T-helper 1 cell treated with Interleukin-12 subunit alpha and Interleukin-12 subunit beta and Interleukin-4 antibody, amounts not matched to agents 30 ng/mL and 1 ng/mL, for 36 hours (primary cell): Measurements from ENCODE around the gene GOPC. TPM values are rescaled to one million over a fixed set of nuclear protein-coding genes. Genes with fewer than 3 reads are reported as not detected.
"Not testable (repeated sequence)": the region's sequence is repeated elsewhere in the genome, so short reads cannot be mapped to it uniquely, and the experiment has no call there.

Source experiments
- intact Hi-C: fragments of 100-400 bp; cut with micrococcal nuclease; formaldehyde crosslinking; loops from one replicate; pipeline ENCODE4 v1.15.1; 2024
- total RNA-seq: library from RNA; stranded (reverse); gene quantifications from 2 replicates; pipeline ENCODE4 v1.2.3, GENCODE V29; 2022

GOPC gene
- total RNA-seq, 1 donor from 2014 or later: 26.7 TPM

DNA sequence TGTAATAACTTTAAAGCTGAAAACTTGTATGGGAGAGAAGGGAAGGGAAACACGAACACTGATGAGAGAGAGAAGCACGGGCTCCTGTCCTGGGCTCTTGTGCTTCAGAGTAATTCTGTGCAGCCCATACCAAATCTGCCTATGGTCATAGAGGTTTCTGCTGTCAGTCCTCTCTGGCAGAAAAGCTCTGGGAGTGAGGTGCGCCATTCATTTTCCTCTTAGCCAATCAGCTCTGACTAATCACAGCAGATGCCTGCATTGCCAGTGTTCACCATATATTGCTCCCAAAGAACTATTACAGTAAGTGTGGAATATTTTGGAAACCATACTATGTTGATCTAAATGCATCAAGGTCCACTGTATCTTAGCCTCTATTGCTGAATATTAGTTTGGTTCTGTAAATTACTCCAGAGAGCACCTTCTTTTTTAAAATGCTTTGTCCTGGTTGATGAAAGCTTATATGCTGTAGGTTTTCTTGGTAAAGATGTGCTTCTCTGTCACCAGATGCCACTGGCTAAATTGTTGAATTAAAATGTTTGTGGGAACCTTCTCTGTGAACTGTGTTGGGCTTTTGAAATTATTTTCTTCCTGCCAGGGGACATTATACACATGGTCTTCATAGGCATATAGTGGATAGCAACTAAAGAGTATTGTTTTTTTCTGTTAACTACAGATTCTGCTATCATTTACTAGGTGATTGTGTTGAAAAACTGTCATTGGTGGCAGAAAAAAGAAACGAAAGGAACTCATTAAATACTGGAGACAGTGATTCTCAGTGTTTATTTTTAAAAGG is 81.5 kb downstream of the GOPC start:
- intact Hi-C loops: no loop called here

DNA sequence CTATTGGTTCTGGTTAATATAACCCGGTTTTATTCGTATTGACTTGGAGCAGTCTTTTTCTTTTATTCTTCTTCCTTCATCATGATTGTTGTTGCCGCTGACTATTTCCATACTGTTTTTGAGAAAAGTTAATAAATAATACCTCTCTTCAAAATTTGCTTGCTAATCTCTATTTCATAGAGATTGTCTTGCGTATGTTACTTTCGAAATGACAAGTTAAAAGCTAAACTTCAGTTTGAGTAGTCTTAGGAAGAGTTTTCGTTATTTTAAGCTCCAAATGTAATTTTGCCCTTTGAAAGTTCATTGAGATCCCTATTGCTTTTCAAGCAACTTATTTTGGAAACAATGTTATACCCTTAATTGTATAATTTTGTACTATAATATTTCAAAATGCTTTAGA is 83.4 kb downstream of the GOPC start:
- intact Hi-C loops: no loop called here

DNA sequence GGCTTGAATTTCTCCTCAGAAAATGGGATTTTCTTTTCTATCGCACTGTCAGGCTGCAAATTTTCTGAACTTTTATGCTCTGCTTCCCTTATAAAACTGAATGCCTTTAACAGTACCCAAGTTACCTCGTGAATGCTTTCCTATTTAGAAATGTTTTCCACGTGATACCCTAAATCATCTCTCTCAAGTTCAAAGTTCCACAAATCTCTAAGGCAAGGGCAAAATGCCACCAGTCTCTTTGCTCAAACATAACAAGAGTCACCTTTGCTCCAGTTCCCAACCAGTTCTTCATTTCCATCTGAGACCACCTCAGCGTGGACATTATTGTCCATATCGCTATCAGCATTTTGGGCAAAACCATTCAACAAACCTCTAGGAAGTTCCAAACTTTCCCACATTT is 84.3 kb downstream of the GOPC start:
- intact Hi-C loops: not testable (repeated sequence)

DNA sequence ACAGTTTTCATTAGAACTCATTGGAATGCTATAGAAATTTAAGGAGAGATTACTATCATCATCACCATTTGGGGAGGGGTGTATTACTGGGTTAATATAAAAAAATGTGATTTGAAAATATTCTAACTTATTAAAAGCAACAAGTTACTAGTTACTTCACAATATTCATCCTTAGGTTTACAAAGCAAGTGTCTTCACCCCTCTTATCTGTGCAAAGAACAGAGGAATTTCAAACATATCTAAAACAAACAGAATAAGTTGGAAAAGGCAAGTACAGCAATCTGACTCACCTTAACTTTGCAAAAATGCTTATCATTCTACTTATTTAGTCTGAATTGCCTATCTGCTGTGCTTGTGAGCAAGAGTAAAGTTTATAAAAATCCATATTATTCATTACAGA is 87.0 kb downstream of the GOPC start:
- intact Hi-C loops: no loop called here

DNA sequence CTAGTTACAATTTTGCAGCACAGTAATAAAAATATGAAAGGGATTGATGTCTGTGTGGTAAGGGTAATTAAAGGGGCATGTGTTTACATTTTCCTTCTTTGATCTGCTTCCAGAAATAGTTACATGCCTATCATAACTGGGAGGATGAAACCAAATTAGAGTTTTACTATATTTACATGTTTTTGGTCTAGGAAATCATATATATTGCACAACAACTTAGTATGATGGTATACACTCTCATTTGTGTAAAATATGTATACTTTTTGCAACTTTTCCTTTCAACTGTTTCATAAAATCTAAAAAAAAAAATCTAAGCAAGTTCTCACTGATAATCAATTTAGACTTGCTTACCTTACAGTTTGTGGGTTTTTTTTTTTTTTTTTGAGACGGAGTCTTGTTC is 87.7 kb downstream of the GOPC start:
- intact Hi-C loops: no loop called here

DNA sequence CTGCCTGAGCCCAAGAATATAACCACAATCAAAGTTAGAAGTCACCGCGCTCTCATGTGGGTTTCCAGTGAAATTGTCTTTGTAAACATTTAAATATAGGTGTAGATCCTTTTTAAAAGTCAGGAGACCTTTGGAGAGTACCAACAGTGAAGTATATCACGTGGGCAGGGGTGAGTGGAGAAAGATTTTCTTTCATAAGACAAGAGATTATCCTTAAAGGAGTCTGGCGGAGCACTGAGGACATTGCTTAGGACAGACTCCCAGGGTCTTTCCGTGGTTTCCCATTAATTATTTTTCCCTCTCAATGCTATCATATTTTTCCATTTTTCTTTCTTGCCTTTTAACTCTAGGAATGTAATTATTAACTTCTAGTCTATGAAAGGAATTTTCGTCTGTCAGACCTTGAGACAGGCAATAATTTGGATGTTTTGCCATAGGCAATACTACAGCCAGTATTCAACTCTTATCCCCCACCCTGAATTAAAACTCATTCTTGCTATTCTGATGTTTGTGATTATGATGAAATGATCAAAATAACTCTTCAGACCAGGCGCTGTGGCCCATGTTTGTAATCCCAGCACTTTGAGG is 88.4 kb downstream of the GOPC start:
- intact Hi-C loops: no loop called here

DNA sequence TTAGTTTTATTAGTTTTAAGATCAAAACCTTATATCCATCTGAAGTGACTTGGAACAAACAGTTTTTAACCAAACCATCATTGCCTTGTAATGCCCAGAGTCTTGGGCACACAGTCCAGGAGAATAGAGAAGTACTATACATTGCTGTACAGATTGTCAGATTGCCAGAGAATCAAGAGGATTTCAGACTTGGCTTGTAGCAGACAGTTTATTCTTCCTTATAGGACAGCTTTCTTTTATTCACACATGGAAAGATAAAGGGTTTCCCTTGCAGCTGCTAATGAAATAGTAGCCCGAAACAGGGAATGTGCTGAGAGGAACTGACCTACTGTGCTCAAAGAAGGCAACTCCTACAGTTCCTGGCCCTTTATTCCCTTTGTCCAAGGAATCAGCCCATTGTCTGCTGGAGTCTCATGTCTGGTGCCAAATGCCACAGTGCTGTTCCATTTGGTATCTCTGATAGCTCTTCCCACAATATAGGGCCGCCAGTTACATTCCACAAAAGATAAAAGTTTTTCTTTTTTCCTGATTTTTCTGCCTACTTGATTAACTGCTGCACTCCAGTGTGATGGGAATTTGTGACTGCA is 89.2 kb downstream of the GOPC start:
- intact Hi-C loops: no loop called here

DNA sequence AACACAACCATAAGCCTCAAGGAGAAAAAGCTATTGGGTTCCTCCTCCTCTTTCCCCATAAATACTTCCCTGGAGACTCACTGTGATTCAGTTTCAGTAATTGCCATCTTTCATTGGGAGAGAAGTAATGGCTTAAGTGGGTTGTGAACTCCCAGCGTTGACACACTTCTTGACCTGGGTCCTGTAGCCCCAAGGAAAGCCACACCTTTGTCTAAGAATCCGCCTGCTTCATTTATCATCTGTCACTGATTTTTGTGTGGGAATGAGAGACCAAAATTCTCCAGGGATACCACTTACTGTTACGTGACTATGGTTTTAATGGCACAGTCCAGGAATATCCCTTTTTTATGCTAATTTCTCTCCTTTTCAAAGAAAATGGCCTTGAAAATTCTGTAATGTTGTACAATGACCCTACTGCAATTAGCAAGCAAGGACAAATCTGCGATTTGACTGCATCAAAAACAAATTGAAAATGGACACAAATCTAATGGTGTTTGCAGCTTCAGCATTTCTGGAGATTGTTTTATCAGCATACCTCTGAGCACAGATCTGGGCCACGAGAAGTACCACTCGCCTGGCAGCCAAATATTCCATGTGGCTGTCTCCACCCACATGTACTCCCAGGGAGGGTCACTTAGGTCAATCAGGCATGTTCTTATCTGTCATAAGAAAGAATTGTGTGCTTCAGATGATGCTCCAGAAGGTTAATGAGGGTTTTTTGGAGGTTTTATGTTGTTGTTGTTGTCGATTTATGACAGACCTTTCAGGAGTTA is 90.1 kb downstream of the GOPC start:
- intact Hi-C loops: no loop called here

Other genes with a start within 250 kb of the GOPC start
- gene ROS1, start 176.6 kb downstream of the GOPC start, total RNA-seq: not detected in 2 replicates
- 3.8 and 9.0 TPM in 2 replicates for gene DCBLD1, start 119.8 kb downstream of the GOPC start, total RNA-seq
- 39.6 and 41.2 TPM in 2 replicates for gene NUS1, start 73.0 kb upstream of the GOPC start, total RNA-seq